K562 (cell line): ENCODE data around the gene RNF114. TPM values are rescaled to one million over a fixed set of nuclear protein-coding genes. Genes with fewer than 3 reads are reported as not detected.

Experiments used
- CBX3 ChIP-seq, 2 experiments: IDR thresholded peaks; 1 replicate in 1 of 2; 2 replicates in 1 of 2; pipeline ENCODE4 v1.6.1; 2012; ENCODE audit warnings: inconsistent platforms in 2 of 2, low read length in 2 of 2, borderline replicate concordance in 1 of 2, control low read depth in 1 of 2
- CREB1 ChIP-seq, 2 experiments: sonication (generic) in 1 of 2; formaldehyde crosslinking in 1 of 2; IDR thresholded peaks; 2 replicates each; pipeline versions ENCODE4 v1.6.1 to v1.8.0; 2012 to 2022; ENCODE audit warnings: inconsistent platforms in 1 of 2, mild to moderate bottlenecking in 1 of 2, missing genetic modification reagents in 1 of 2, moderate library complexity in 1 of 2
- DMBX1 ChIP-seq: fragments of 250-450 bp; sonication (Bioruptor Pico); IDR thresholded peaks from 2 replicates; pipeline ENCODE4 v1.8.0; 2022; ENCODE audit warnings: inconsistent platforms, mild to moderate bottlenecking, moderate library complexity, borderline replicate concordance
- DPF2 ChIP-seq: fragments of 450-650 bp; IDR thresholded peaks from 2 replicates; pipeline ENCODE4 v1.6.1; 2016
- FOXJ3 ChIP-seq: sonication (generic); formaldehyde crosslinking; IDR thresholded peaks from 2 replicates; pipeline ENCODE4 v1.4.0; 2020; ENCODE audit warnings: mild to moderate bottlenecking, missing genetic modification reagents
- HCFC1 ChIP-seq: IDR thresholded peaks from 2 replicates; pipeline ENCODE4 v1.6.1; 2012; ENCODE audit warnings: low read depth, low read length, improper control_type of control experiment
- HNRNPH1 ChIP-seq: fragments of 200-400 bp; formaldehyde crosslinking; optimal IDR thresholded peaks from 2 replicates; pipeline ENCODE3; 2017; ENCODE audit warnings: low read depth, mild to moderate bottlenecking, low read length, moderate library complexity
- MEF2D ChIP-seq: conservative IDR thresholded peaks from 2 replicates; pipeline ENCODE4 v1.6.1; 2016; ENCODE audit warnings: low read depth, missing genetic modification characterization, missing compliant biosample characterization
- NONO ChIP-seq, 2 experiments: fragments of 200-400 bp in 1 of 2; fragments of 450-650 bp in 1 of 2; formaldehyde crosslinking in 1 of 2; IDR thresholded peaks; 2 replicates each; pipeline ENCODE4 v1.6.1; 2017; ENCODE audit warnings: low read depth in 2 of 2, mild to moderate bottlenecking in 2 of 2, moderate library complexity in 2 of 2, low read length in 1 of 2
- PYGO2 ChIP-seq: fragments of 450-650 bp; IDR thresholded peaks from 2 replicates; pipeline ENCODE4 v1.6.1; 2016; ENCODE audit warnings: mild to moderate bottlenecking, missing genetic modification characterization, moderate library complexity, missing compliant biosample characterization
- SMAD1 ChIP-seq: fragments of 150-350 bp; IDR thresholded peaks from 2 replicates; pipeline ENCODE4 v1.6.1; 2014; ENCODE audit warnings: low read length, low read depth; ENCODE audit not compliant: partially characterized antibody
- SMAD2 ChIP-seq: fragments of 150-350 bp; IDR thresholded peaks from 2 replicates; pipeline ENCODE4 v1.6.1; 2014; ENCODE audit warnings: low read depth, mild to moderate bottlenecking, low read length
- SMARCC2 ChIP-seq: fragments of 450-650 bp; IDR thresholded peaks from 2 replicates; pipeline ENCODE4 v1.6.1; 2017; ENCODE audit warnings: antibody characterized with exemption, moderate library complexity, mild to moderate bottlenecking, low read depth
- XRCC5 ChIP-seq: fragments of 200-400 bp; formaldehyde crosslinking; IDR thresholded peaks from 2 replicates; pipeline ENCODE4 v1.6.1; 2017; ENCODE audit warnings: low read depth, mild to moderate bottlenecking, low read length
- ZFPM2 ChIP-seq: fragments of 250-450 bp; sonication (Bioruptor Pico); IDR thresholded peaks from 2 replicates; pipeline ENCODE4 v1.5.1; 2022; ENCODE audit warnings: mild to moderate bottlenecking
- ZNF175 ChIP-seq: fragments of 200-800 bp; sonication (Bioruptor generic); IDR thresholded peaks from 2 replicates; pipeline ENCODE4 v1.6.1; 2016; ENCODE audit warnings: low read depth, mild to moderate bottlenecking, missing genetic modification characterization, missing compliant biosample characterization
- ZNF282 ChIP-seq: sonication (generic); formaldehyde crosslinking; IDR thresholded peaks from 2 replicates; pipeline ENCODE4 v1.8.1; 2023; ENCODE audit warnings: missing genetic modification reagents
- ZNF354B ChIP-seq: fragments of 250-450 bp; sonication (Bioruptor Pico); IDR thresholded peaks from 2 replicates; pipeline ENCODE4 v1.4.0; 2020
- polyA plus RNA-seq, 8 experiments: library from polyadenylated mRNA; depleted of rRNA in 4 of 8; stranded (reverse) in 5 of 8; unstranded in 3 of 8; fragments of >200 nt; fragmentation: Nextera tagmentation in 2 of 8; fragmentation: Illumina TruSeq in 1 of 8; extraction: Ambion mirVana in 2 of 8; extraction: Trizol in 1 of 8; gene quantifications; 2 replicates each; pipeline versions ENCODE4 v1.2.1 to v1.2.3, GENCODE V29; 2011 to 2014; ENCODE audit warnings: inconsistent platforms in 1 of 8, missing spikeins in 1 of 8
- total RNA-seq, 7 experiments: library from RNA; depleted of rRNA in 6 of 7; stranded (reverse); fragments of >200 nt in 6 of 7; fragmentation: Illumina TruSeq in 2 of 7; extraction: Trizol in 2 of 7; gene quantifications; 2 replicates each; pipeline versions ENCODE4 v1.2.1 to v1.2.3, GENCODE V29; 2011 to 2021; ENCODE audit warnings: low replicate concordance in 1 of 7
- TF ChIP-seq, protein P1 (sequence below): fragments of 200-400 bp; formaldehyde crosslinking; IDR thresholded peaks from 2 replicates; pipeline ENCODE4 v1.6.1; 2017; ENCODE audit warnings: mild to moderate bottlenecking, low read depth, low read length, moderate library complexity
- TF ChIP-seq, protein P2 (sequence below): sonication (generic); formaldehyde crosslinking; IDR thresholded peaks from 2 replicates; pipeline ENCODE4 v1.8.0; 2022; ENCODE audit warnings: mild to moderate bottlenecking, low read depth, missing genetic modification reagents
- TF ChIP-seq, protein P3 (sequence below): sonication (generic); formaldehyde crosslinking; IDR thresholded peaks from 2 replicates; pipeline ENCODE4 v1.8.1; 2023; ENCODE audit warnings: mild to moderate bottlenecking, missing genetic modification reagents
- TF ChIP-seq, protein P4 (sequence below): fragments of 450-650 bp; IDR thresholded peaks from 2 replicates; pipeline ENCODE4 v1.7.0; 2016; ENCODE audit warnings: borderline replicate concordance

RNF114 gene
- total and polyA plus RNA-seq, 9 of the 15 experiments (the other 6 are each of a cell fraction or from before 2014, with no cell fraction given): 38.6 to 111 (median 62.6) TPM

DNA sequence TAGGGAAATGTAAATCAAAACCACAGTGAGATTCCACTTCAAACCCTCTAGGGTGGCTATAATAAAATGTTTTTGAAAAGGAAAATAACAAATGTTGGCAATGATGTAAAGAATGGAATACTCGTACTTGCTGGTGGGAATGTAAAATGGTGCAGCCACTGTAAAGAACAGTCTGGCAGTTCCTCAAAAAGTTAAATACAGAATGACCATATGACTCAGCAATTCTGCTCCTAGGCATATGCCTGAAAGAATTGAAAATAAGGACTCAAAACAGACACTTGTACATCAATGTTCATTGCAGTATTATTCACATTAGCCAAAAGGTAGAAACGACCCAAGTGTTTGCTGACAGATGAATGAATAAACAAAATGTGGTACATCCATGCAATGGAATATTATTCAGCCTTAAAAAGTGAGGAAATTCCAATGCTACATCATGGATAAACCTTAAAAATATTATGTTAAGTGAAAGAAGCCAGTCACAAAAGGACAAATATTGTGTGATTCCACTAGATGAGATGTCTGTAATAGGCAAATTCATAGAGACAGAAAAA lies 10.2 kb upstream of the RNF114 start (continued):
- TF ChIP-seq ZNF175 (CRISPR knock-in tag) (no peak), XRCC5 (no peak), DMBX1 (CRISPR knock-in tag) (no peak), NONO (IDR thresholded peaks at IDR 0.05; ENCODE audit: low read depth in 2 of 2, low read length in 1 of 2) (no peak), FOXJ3 (no peak), ZFPM2 (no peak), ZNF282 (CRISPR knock-in tag) (no peak), DPF2 (peak; percentile 65), SMAD1 (no peak), SMARCC2 (no peak), MEF2D (tag) (no peak), CREB1 (IDR thresholded peaks at IDR 0.05) (no peak), CREB1 (CRISPR knock-in tag; IDR thresholded peaks at IDR 0.05) (no peak), SMAD2 (no peak), CBX3 (IDR thresholded peaks at IDR 0.05; ENCODE audit: borderline replicate concordance in 1 of 2, low read length in 2 of 2) (peak in 1 of 2 experiments; percentile 29; a peak in 1 of 3 replicates), ZNF354B (CRISPR knock-in tag) (no peak), HNRNPH1 (no peak), HCFC1 (no peak), PYGO2 (tag) (no peak)
- TF ChIP-seq, protein P1, sequence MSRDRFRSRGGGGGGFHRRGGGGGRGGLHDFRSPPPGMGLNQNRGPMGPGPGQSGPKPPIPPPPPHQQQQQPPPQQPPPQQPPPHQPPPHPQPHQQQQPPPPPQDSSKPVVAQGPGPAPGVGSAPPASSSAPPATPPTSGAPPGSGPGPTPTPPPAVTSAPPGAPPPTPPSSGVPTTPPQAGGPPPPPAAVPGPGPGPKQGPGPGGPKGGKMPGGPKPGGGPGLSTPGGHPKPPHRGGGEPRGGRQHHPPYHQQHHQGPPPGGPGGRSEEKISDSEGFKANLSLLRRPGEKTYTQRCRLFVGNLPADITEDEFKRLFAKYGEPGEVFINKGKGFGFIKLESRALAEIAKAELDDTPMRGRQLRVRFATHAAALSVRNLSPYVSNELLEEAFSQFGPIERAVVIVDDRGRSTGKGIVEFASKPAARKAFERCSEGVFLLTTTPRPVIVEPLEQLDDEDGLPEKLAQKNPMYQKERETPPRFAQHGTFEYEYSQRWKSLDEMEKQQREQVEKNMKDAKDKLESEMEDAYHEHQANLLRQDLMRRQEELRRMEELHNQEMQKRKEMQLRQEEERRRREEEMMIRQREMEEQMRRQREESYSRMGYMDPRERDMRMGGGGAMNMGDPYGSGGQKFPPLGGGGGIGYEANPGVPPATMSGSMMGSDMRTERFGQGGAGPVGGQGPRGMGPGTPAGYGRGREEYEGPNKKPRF: no peak
- TF ChIP-seq, protein P2, sequence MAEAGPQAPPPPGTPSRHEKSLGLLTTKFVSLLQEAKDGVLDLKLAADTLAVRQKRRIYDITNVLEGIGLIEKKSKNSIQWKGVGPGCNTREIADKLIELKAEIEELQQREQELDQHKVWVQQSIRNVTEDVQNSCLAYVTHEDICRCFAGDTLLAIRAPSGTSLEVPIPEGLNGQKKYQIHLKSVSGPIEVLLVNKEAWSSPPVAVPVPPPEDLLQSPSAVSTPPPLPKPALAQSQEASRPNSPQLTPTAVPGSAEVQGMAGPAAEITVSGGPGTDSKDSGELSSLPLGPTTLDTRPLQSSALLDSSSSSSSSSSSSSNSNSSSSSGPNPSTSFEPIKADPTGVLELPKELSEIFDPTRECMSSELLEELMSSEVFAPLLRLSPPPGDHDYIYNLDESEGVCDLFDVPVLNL (CRISPR knock-in tag): no peak
- TF ChIP-seq, protein P3, sequence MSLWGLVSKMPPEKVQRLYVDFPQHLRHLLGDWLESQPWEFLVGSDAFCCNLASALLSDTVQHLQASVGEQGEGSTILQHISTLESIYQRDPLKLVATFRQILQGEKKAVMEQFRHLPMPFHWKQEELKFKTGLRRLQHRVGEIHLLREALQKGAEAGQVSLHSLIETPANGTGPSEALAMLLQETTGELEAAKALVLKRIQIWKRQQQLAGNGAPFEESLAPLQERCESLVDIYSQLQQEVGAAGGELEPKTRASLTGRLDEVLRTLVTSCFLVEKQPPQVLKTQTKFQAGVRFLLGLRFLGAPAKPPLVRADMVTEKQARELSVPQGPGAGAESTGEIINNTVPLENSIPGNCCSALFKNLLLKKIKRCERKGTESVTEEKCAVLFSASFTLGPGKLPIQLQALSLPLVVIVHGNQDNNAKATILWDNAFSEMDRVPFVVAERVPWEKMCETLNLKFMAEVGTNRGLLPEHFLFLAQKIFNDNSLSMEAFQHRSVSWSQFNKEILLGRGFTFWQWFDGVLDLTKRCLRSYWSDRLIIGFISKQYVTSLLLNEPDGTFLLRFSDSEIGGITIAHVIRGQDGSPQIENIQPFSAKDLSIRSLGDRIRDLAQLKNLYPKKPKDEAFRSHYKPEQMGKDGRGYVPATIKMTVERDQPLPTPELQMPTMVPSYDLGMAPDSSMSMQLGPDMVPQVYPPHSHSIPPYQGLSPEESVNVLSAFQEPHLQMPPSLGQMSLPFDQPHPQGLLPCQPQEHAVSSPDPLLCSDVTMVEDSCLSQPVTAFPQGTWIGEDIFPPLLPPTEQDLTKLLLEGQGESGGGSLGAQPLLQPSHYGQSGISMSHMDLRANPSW (CRISPR knock-in tag): no peak
- TF ChIP-seq, protein P4, sequence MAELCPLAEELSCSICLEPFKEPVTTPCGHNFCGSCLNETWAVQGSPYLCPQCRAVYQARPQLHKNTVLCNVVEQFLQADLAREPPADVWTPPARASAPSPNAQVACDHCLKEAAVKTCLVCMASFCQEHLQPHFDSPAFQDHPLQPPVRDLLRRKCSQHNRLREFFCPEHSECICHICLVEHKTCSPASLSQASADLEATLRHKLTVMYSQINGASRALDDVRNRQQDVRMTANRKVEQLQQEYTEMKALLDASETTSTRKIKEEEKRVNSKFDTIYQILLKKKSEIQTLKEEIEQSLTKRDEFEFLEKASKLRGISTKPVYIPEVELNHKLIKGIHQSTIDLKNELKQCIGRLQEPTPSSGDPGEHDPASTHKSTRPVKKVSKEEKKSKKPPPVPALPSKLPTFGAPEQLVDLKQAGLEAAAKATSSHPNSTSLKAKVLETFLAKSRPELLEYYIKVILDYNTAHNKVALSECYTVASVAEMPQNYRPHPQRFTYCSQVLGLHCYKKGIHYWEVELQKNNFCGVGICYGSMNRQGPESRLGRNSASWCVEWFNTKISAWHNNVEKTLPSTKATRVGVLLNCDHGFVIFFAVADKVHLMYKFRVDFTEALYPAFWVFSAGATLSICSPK: no peak
